OCI-LY3 (cell line): ENCODE measurements around the gene ESRRA.

Experiments used
- H2AFZ ChIP-seq: fragments of 200-600, 300-600 bp; shearing (Covaris generic); 2 replicates; pipeline ENCODE4 v1.6.0; 2014; ENCODE audit warnings: antibody characterized with exemption, low read depth, low read length
- H3K27ac ChIP-seq: fragments of 200-600, 300-600 bp; sonication (generic); 2 replicates; pipeline ENCODE4 v1.5.1; 2014; ENCODE audit warnings: mild to moderate bottlenecking, low read length, moderate library complexity, mixed read lengths
- H3K27me3 ChIP-seq: fragments of 200-600, 300-600 bp; sonication (generic); 2 replicates; pipeline ENCODE4 v1.6.1; 2014; ENCODE audit warnings: low read depth, low read length, mixed read lengths
- H3K36me3 ChIP-seq: fragments of 200-600, 300-600 bp; sonication (generic); replicated peaks from 2 replicates; pipeline ENCODE3; 2014; ENCODE audit warnings: low read depth, low read length, mixed read lengths
- H3K4me1 ChIP-seq: fragments of 300-600, 200-600 bp; sonication (generic); 2 replicates; pipeline ENCODE4 v1.6.1; 2014; ENCODE audit warnings: low read length, mixed read lengths
- H3K4me2 ChIP-seq: fragments of 200-600, 300-600 bp; sonication (generic); 2 replicates; pipeline ENCODE4 v1.6.1; 2014; ENCODE audit warnings: low read length, mixed read lengths
- H3K4me3 ChIP-seq: fragments of 300-600, 200-600 bp; sonication (generic); 2 replicates; pipeline ENCODE4 v1.5.1; 2014; ENCODE audit warnings: antibody characterized with exemption, mild to moderate bottlenecking, low read length, moderate library complexity
- H3K79me2 ChIP-seq: fragments of 300-600, 200-600 bp; shearing (Covaris generic); 2 replicates; pipeline ENCODE4 v1.6.1; 2014; ENCODE audit warnings: mild to moderate bottlenecking, low read length, mixed read lengths
- H3K9ac ChIP-seq: fragments of 300-600, 200-600 bp; shearing (Covaris generic); 2 replicates; pipeline ENCODE4 v1.6.0; 2014; ENCODE audit warnings: mild to moderate bottlenecking, low read length, moderate library complexity
- H3K9me3 ChIP-seq: fragments of 200-600, 300-600 bp; shearing (Covaris generic); 2 replicates; pipeline ENCODE4 v1.6.1; 2014; ENCODE audit warnings: low read length, mixed read lengths; ENCODE audit not compliant: insufficient read depth
- H4K20me1 ChIP-seq: fragments of 200-600, 300-600 bp; sonication (generic); 2 replicates; pipeline ENCODE4 v1.6.1; 2016; ENCODE audit warnings: low read length, mixed read lengths; ENCODE audit not compliant: insufficient read depth
- EZH2phosphoT487 ChIP-seq: fragments of 200-600 bp; shearing (Covaris generic); IDR thresholded peaks from 2 replicates; pipeline ENCODE4 v1.6.1; 2018; ENCODE audit warnings: antibody characterized with exemption, mixed run types, low read depth
- TF ChIP-seq, protein P1 (sequence below): fragments of 200-600, 300-600 bp; sonication (generic); IDR thresholded peaks from 2 replicates; pipeline ENCODE4 v1.5.1; 2014; ENCODE audit warnings: antibody characterized with exemption, low read length, low read depth

Gene ESRRA

DNA sequence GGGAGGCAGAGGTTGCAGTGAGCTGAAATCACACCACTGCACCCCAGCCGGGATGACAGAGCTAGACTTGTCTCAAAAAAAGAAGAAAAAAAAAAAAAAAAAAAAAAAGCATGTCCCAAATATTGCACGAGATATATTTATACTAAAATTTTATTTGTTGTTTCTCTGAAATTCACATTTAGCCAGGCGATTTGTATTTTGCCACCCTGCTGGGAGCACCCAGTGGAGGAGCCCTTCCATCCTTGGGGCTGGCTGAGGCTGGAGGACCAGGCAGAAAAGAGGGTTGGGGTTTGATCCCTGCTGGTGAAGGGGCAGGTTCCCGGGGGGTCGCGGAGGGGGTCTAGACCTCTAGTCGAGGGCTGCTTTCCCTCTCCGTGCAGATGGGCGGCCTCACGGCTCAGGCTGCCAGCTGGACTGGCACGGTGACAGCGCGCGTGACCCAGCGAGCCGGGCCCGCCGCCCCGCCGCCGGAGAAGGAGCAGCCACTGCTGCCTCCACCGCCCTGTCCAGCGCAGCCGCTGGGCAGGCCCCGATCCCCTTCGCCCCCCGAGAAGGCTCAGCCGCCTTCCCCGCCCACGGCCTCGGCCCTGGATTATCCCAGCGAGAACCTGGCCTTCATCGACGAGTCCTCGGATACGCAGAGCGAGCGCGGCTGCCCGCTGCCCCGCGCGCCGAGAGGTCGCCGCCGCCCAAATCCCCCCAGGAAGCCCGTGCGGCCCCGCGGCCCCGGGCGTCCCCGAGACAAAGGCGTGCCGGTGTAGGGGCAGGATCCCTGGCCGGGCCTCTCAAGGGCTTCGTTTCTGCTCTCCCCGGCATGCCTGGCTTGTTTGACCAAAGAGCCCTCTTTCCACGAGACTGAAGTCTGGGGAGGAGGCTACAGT lies 6.1 kb upstream of the ESRRA start:
- Histone ChIP-seq H3K27me3 (peaks cover 16% of the 10 kb centered on the region; the same call in 1 of the 2 replicates), H3K79me2 (no peaks in the 10 kb centered on the region), H3K4me3 (no peak overlapping the region), H2AFZ (no peak overlapping the region), H4K20me1 (no peaks in the 10 kb centered on the region), H3K27ac (no peak overlapping the region), H3K9me3 (no peaks in the 10 kb centered on the region), H3K4me2 (no peak overlapping the region), H3K4me1 (peaks cover 12% of the 10 kb centered on the region), H3K36me3 (no peaks in the 10 kb centered on the region), H3K9ac (no peak overlapping the region)
- no peak for TF ChIP-seq EZH2phosphoT487
- TF ChIP-seq, protein P1, sequence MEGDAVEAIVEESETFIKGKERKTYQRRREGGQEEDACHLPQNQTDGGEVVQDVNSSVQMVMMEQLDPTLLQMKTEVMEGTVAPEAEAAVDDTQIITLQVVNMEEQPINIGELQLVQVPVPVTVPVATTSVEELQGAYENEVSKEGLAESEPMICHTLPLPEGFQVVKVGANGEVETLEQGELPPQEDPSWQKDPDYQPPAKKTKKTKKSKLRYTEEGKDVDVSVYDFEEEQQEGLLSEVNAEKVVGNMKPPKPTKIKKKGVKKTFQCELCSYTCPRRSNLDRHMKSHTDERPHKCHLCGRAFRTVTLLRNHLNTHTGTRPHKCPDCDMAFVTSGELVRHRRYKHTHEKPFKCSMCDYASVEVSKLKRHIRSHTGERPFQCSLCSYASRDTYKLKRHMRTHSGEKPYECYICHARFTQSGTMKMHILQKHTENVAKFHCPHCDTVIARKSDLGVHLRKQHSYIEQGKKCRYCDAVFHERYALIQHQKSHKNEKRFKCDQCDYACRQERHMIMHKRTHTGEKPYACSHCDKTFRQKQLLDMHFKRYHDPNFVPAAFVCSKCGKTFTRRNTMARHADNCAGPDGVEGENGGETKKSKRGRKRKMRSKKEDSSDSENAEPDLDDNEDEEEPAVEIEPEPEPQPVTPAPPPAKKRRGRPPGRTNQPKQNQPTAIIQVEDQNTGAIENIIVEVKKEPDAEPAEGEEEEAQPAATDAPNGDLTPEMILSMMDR = no peak

DNA sequence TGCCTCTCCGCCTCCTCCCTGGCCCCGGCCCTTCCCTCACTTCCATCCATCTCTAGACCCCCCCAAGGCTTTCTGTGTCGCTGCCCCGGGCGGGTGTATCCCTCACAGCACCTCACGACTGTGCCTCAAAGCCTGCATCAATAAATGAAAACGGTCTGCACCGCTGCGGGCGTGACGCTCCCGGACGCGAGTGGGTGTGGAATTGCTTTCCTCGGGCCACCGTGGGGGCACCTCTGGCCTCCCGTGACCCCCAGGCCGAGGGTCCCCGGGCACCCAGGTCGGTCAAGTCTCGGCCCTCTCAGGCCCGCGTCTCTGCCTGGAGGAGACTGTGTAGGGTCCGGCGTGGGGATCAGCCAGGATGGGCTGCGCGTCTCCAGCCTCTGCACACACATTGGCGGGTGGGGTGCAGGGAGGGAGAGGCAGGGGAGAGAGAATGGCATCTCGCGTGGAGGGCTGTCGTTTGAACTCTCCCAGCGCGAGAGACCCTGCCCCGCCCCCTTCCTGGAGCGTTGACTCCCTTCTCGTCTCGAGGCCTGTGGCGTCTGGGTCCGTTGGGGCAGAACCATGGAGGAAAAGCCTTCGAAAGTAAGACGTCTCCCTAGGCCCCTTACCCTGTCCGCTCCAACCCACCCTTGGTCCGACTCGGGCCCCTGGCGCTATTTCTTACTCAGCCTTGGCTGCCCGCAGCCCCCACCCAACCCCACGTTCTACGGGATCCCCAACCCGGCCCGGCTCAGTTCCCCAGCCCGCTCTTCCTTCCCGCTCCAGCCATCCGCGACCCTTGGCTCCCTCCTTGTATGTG lies 5.3 kb upstream of the ESRRA start, which contains the start of gene CATSPERZ:
TSS of gene CATSPERZ (plus strand) at position 512 of the 802 bp plus-strand sequence. CDS start at position 565, 53 bp downstream.
- H2AFZ ChIP-seq = no peak within 1 kb of the TSS
- no peak within 1 kb of the TSS for H3K9ac ChIP-seq
- peak within 1 kb of the TSS; percentile 14 for H3K4me2 ChIP-seq
- no peak within 1 kb of the TSS for H3K4me3 ChIP-seq
- H3K36me3 ChIP-seq = no peaks in the 10 kb centered on the region
- TF ChIP-seq, protein P1 = no peak
- no peak for TF ChIP-seq EZH2phosphoT487
- H3K27ac ChIP-seq = no peak within 1 kb of the TSS
- no peaks in the 10 kb centered on the region for H4K20me1 ChIP-seq
- peaks cover 13% of the 10 kb centered on the region; the same call in 1 of the 2 replicates for H3K27me3 ChIP-seq
- no peaks in the 10 kb centered on the region for H3K79me2 ChIP-seq
- no peaks in the 10 kb centered on the region for H3K9me3 ChIP-seq
- peaks cover 12% of the 10 kb centered on the region for H3K4me1 ChIP-seq

- H3K9ac ChIP-seq = peak overlapping the region; percentile 98; the same call in 1 of the 2 replicates
- H3K36me3 ChIP-seq = no peaks in the 10 kb centered on the region
- peak overlapping the region; percentile 93 for H3K27ac ChIP-seq
- H3K4me1 ChIP-seq = peaks cover 22% of the 10 kb centered on the region
- H4K20me1 ChIP-seq = no peaks in the 10 kb centered on the region
- H3K79me2 ChIP-seq = peaks cover 26% of the 10 kb centered on the region
- H3K4me3 ChIP-seq = peak overlapping the region; percentile 91
- peak overlapping the region; percentile 86 for H3K4me2 ChIP-seq
- H3K27me3 ChIP-seq = no peaks in the 10 kb centered on the region
- H3K9me3 ChIP-seq = no peaks in the 10 kb centered on the region
- TF ChIP-seq EZH2phosphoT487 = no peak
- TF ChIP-seq, protein P1 = no peak
- H2AFZ ChIP-seq = no peak overlapping the region
Observed at GRCh38 chr11:64303109-64304031, 2.0 kb upstream of the ESRRA start.
